CD4-positive, alpha-beta T cell treated with Interleukin-4 for 4 hours (primary cell): ENCODE measurements around the gene BBIP1.

Experiments
- DNase-seq: peaks from one replicate; pipeline ENCODE4 v3.0.0-alpha.2; 2020

The BBIP1 gene

GRCh38 chr10:110861930-110862649, 56.9 kb downstream of the BBIP1 start:
- no peak for DNase-seq

- no peak for DNase-seq
Measured at GRCh38 chr10:110861476-110861875, 57.5 kb downstream of the BBIP1 start.

GRCh38 chr10:110860576-110861241, 58.3 kb downstream of the BBIP1 start:
- peak; percentile 87 for DNase-seq

- no peak for DNase-seq
Measured at GRCh38 chr10:110859973-110860376, 59.0 kb downstream of the BBIP1 start.

GRCh38 chr10:110859206-110859972, 59.6 kb downstream of the BBIP1 start:
- no peak for DNase-seq

- no peak for DNase-seq
Measured at GRCh38 chr10:110858297-110858934, 60.6 kb downstream of the BBIP1 start.

- peak; percentile 53 for DNase-seq
Measured at GRCh38 chr10:110857265-110858171, 61.5 kb downstream of the BBIP1 start.

GRCh38 chr10:110853921-110854605, 64.9 kb downstream of the BBIP1 start:
- no peak for DNase-seq

GRCh38 chr10:110852947-110853346, 66.0 kb downstream of the BBIP1 start:
- no peak for DNase-seq

GRCh38 chr10:110852255-110852896, 66.6 kb downstream of the BBIP1 start:
- peak; percentile 34 for DNase-seq

- no peak for DNase-seq
Measured at GRCh38 chr10:110851020-110851612, 67.9 kb downstream of the BBIP1 start.

- DNase-seq, result peak; percentile 62
Measured at GRCh38 chr10:110850099-110850498, 68.9 kb downstream of the BBIP1 start.
